HG03571 (cell line): Measurements from ENCODE around the gene RAB44.
A peak's percentile ranks its signal among the peaks of the same experiment; 100 is the strongest.
"Not testable (repeated sequence)": the region's sequence is repeated elsewhere in the genome, so short reads cannot be mapped to it uniquely, and the experiment has no call there.

Experiments used
- ATAC-seq: cut with Tn5 transposase; IDR thresholded peaks from one replicate; pipeline ENCODE4 v1.9.1; 2021; ENCODE audit not compliant: unreplicated experiment

RAB44 gene

GRCh38 chr6:36686668-36687513 lies 10.7 kb upstream of the RAB44 start:
- ATAC-seq = no peak

- ATAC-seq = no peak
These were observed 9.4 kb upstream of the RAB44 start for GRCh38 chr6:36688063-36688738.

- ATAC-seq = no peak
These were observed 8.9 kb upstream of the RAB44 start for GRCh38 chr6:36688739-36689075.

GRCh38 chr6:36691011-36691410 lies 6.6 kb upstream of the RAB44 start:
- no peak for ATAC-seq

- no peak for ATAC-seq
These were observed 6.0 kb upstream of the RAB44 start for GRCh38 chr6:36691612-36692011.

GRCh38 chr6:36692220-36692619 lies 5.4 kb upstream of the RAB44 start:
- peak; percentile 78 for ATAC-seq

- ATAC-seq = no peak
These were observed 4.5 kb upstream of the RAB44 start for GRCh38 chr6:36692861-36693702.

GRCh38 chr6:36694616-36695015 lies 3.0 kb upstream of the RAB44 start:
- no peak for ATAC-seq

GRCh38 chr6:36695414-36695813 lies 2.2 kb upstream of the RAB44 start:
- ATAC-seq = no peak

- no peak for ATAC-seq
These were observed 570 bp downstream of the RAB44 start for GRCh38 chr6:36698196-36698595.

GRCh38 chr6:36698871-36699271 lies 1.2 kb downstream of the RAB44 start:
- no peak for ATAC-seq

GRCh38 chr6:36699348-36699747 lies 1.7 kb downstream of the RAB44 start:
- ATAC-seq = no peak

- no peak for ATAC-seq
These were observed 2.6 kb downstream of the RAB44 start for GRCh38 chr6:36700071-36700812.

GRCh38 chr6:36700831-36701230 lies 3.2 kb downstream of the RAB44 start:
- no peak for ATAC-seq

GRCh38 chr6:36701401-36701991 lies 3.9 kb downstream of the RAB44 start:
- no peak for ATAC-seq

GRCh38 chr6:36702656-36703055 lies 5.0 kb downstream of the RAB44 start:
- no peak for ATAC-seq

GRCh38 chr6:36703081-36703606 lies 5.5 kb downstream of the RAB44 start:
- no peak for ATAC-seq

GRCh38 chr6:36703982-36704381 lies 6.4 kb downstream of the RAB44 start:
- ATAC-seq = no peak

- not testable (repeated sequence) for ATAC-seq
These were observed 7.4 kb downstream of the RAB44 start for GRCh38 chr6:36704961-36705577.

GRCh38 chr6:36706339-36706738 lies 8.7 kb downstream of the RAB44 start:
- no peak for ATAC-seq
